ENCODE results near the gene ELOA. TPM values are rescaled to one million over a fixed set of nuclear protein-coding genes. Genes with fewer than 3 reads are reported as not detected.

The ELOA gene
- total and polyA plus RNA-seq, 12 donors, result 11.2 to 39.0 (median 33.3) TPM

- DNase-seq (no peak), ATAC-seq (no peak)
- WGBS, 2 donors, result 90 to 98% methylated on average over 3 of the region's 3 CpGs
- no peaks in the 10 kb centered on the region for H3K9me3 ChIP-seq
- no peaks in the 10 kb centered on the region for H3K27me3 ChIP-seq
- H3K4me1 ChIP-seq, result peaks cover 4 to 61% (median 39%) of the 10 kb centered on the region in 9 donors
- no peak for TF ChIP-seq CTCF (IDR thresholded peaks at IDR 0.05)
- H3K36me3 ChIP-seq, result peaks cover 0 to 100% (median 73%) of the 10 kb centered on the region in 9 donors
- no peak overlapping the region for H3K27ac ChIP-seq
- intact Hi-C loops (cut with DNase I), result no loop called here
- no peak overlapping the region for H3K4me3 ChIP-seq
These were observed 13.4 kb downstream of the ELOA start for GRCh38 chr1:23756676-23757075.

- intact Hi-C loops (cut with DNase I), result no loop called here
- Histone ChIP-seq H3K27me3 (no peaks in the 10 kb centered on the region), H3K9me3 (no peaks in the 10 kb centered on the region), H3K4me1 (peaks cover 4 to 68% (median 41%) of the 10 kb centered on the region in 9 donors), H3K4me3 (no peak overlapping the region), H3K36me3 (peaks cover 0 to 100% (median 61%) of the 10 kb centered on the region in 9 donors), H3K27ac (peak overlapping the region in 3 of 10 donors; percentile 13 to 64 (median 47))
- TF ChIP-seq CTCF (IDR thresholded peaks at IDR 0.05), result no peak
- ATAC-seq, result no peak
- WGBS, 2 donors, result 62 to 68% methylated on average over 1 of the region's 1 CpG
- no peak for DNase-seq
These were observed 14.5 kb downstream of the ELOA start for GRCh38 chr1:23757812-23758211.

- intact Hi-C loops (cut with DNase I), result no loop called here
- H3K27ac ChIP-seq, result peak overlapping the region in 8 of 10 donors; percentile 3 to 64 (median 38)
- DNase-seq, result peak in 1 of 2 donors; percentile 43
- no peaks in the 10 kb centered on the region for H3K9me3 ChIP-seq
- H3K27me3 ChIP-seq, result no peaks in the 10 kb centered on the region
- peak; percentile 72 to 88 (median 79) for ATAC-seq
- no peak for TF ChIP-seq CTCF (IDR thresholded peaks at IDR 0.05)
- WGBS, 2 donors, result 33 to 42% methylated on average over 4 of the region's 4 CpGs
- peaks cover 0 to 97% (median 47%) of the 10 kb centered on the region in 9 donors for H3K36me3 ChIP-seq
- no peak overlapping the region for H3K4me3 ChIP-seq
- H3K4me1 ChIP-seq, result peaks cover 4 to 71% (median 40%) of the 10 kb centered on the region in 9 donors
These were observed 16.0 kb downstream of the ELOA start for GRCh38 chr1:23759277-23759676.

GRCh38 chr1:23763041-23763577 is 19.8 kb downstream of the ELOA start:
- H3K27ac ChIP-seq, result peak overlapping the region in 2 of 10 donors; percentile 63
- no peak for TF ChIP-seq CTCF (IDR thresholded peaks at IDR 0.05)
- no peak for ATAC-seq

More at GRCh38 chr1:23763041-23763577, 19.8 kb downstream of the ELOA start:
- Histone ChIP-seq H3K4me3 (no peak overlapping the region), H3K27me3 (no peaks in the 10 kb centered on the region), H3K9me3 (no peaks in the 10 kb centered on the region), H3K4me1 (peaks cover 4 to 65% (median 40%) of the 10 kb centered on the region in 9 donors), H3K36me3 (peaks cover 0 to 90% (median 13%) of the 10 kb centered on the region in 9 donors)
- no peak for DNase-seq
- WGBS, 2 donors, result 67 to 70% methylated on average over 7 of the region's 7 CpGs
- intact Hi-C loops (cut with DNase I), result no loop called here

Measured in heart right ventricle (tissue), 16 donors.